Liver (tissue), 9 donors: ENCODE results near the gene ST6GALNAC5. TPM values are rescaled to one million over a fixed set of nuclear protein-coding genes. Genes with fewer than 3 reads are reported as not detected.

Experiments used
- DNase-seq: peaks from one replicate; pipeline ENCODE4 v3.0.0-alpha.2; 2017; ENCODE audit warnings: low spot score
- H3K27ac ChIP-seq, 2 donors: one replicate each; pipeline ENCODE4 v1.7.0; 2013; ENCODE audit warnings: inconsistent platforms in 2 of 2, low read length in 2 of 2, control low read depth in 1 of 2, low read depth in 1 of 2, mild to moderate bottlenecking in 1 of 2
- H3K27me3 ChIP-seq, 4 donors: one replicate each; pipeline versions ENCODE4 v1.6.1 to v1.7.0; 2013; ENCODE audit warnings: low read length in 3 of 4, inconsistent platforms in 1 of 4, mild to moderate bottlenecking in 1 of 4, moderate library complexity in 1 of 4; ENCODE audit not compliant: control insufficient read depth in 4 of 4, insufficient read depth in 4 of 4
- H3K36me3 ChIP-seq, 4 donors: one replicate each; pipeline versions ENCODE4 v1.6.1 to v1.7.0; 2013; ENCODE audit warnings: low read length in 3 of 4, mild to moderate bottlenecking in 3 of 4, low read depth in 1 of 4, moderate library complexity in 1 of 4; ENCODE audit not compliant: control insufficient read depth in 4 of 4, insufficient read depth in 3 of 4
- H3K4me1 ChIP-seq, 4 donors: one replicate each; pipeline versions ENCODE4 v1.6.1 to v1.7.0; 2013; ENCODE audit warnings: low read length in 3 of 4, mild to moderate bottlenecking in 3 of 4, moderate library complexity in 1 of 4; ENCODE audit not compliant: control insufficient read depth in 4 of 4, insufficient read depth in 4 of 4
- H3K4me3 ChIP-seq, 3 donors: one replicate each; pipeline versions ENCODE4 v1.6.1 to v1.7.0; 2013; ENCODE audit warnings: low read length in 3 of 3, control low read depth in 1 of 3, low read depth in 1 of 3, mild to moderate bottlenecking in 1 of 3
- H3K9ac ChIP-seq, 2 donors: one replicate each; pipeline ENCODE4 v1.7.0; 2013; ENCODE audit warnings: low read length in 2 of 2, mild to moderate bottlenecking in 2 of 2, moderate library complexity in 2 of 2, control low read depth in 1 of 2, low read depth in 1 of 2
- H3K9me3 ChIP-seq, 4 donors: one replicate each; pipeline versions ENCODE4 v1.6.1 to v1.7.0; 2013; ENCODE audit warnings: low read length in 3 of 4; ENCODE audit not compliant: control insufficient read depth in 4 of 4
- FOXA2 ChIP-seq: IDR thresholded peaks from 2 replicates; pipeline ENCODE4 v1.6.1; 2016; ENCODE audit warnings: antibody characterized with exemption
- GABPA ChIP-seq, 2 donors: IDR thresholded peaks in 1 of 2; conservative IDR thresholded peaks in 1 of 2; 2 replicates each; pipeline ENCODE4 v1.6.1; 2016; ENCODE audit warnings: antibody characterized with exemption in 2 of 2, mild to moderate bottlenecking in 1 of 2, moderate library complexity in 1 of 2
- HNF4A ChIP-seq, 2 donors: conservative IDR thresholded peaks; 2 replicates each; pipeline ENCODE4 v1.6.1; 2016; ENCODE audit warnings: antibody characterized with exemption in 2 of 2, mild to moderate bottlenecking in 2 of 2
- RXRA ChIP-seq, 2 donors: IDR thresholded peaks; 2 replicates each; pipeline ENCODE4 v1.6.1; 2017 to 2018; ENCODE audit warnings: antibody characterized with exemption in 2 of 2, mild to moderate bottlenecking in 1 of 2
- SP1 ChIP-seq: IDR thresholded peaks from 2 replicates; pipeline ENCODE4 v1.6.1; 2018; ENCODE audit warnings: antibody characterized with exemption, mild to moderate bottlenecking
- TAF1 ChIP-seq: conservative IDR thresholded peaks from 2 replicates; pipeline ENCODE4 v1.6.1; 2016; ENCODE audit warnings: antibody characterized with exemption, mild to moderate bottlenecking
- YY1 ChIP-seq: IDR thresholded peaks from 2 replicates; pipeline ENCODE4 v1.6.1; 2016; ENCODE audit warnings: antibody characterized with exemption, mild to moderate bottlenecking
- WGBS: extraction: QIAGEN DNeasy Blood & Tissue Kit; methylation state at CpG from one replicate; pipeline ENCODE4 v1.1.7; 2013; 5-methylcytosine and 5-hydroxymethylcytosine counted together
- polyA plus RNA-seq, 2 donors: library from polyadenylated mRNA; stranded (reverse) in 1 of 2; unstranded in 1 of 2; fragments of 200-250 nt in 1 of 2; fragments of >200 nt in 1 of 2; fragmentation: Nextera tagmentation in 1 of 2; extraction: Ambion mirVana in 1 of 2; gene quantifications; one replicate each; pipeline versions ENCODE4 v1.2.1 to v1.2.3, GENCODE V29; 2013 to 2015
- total RNA-seq, 2 donors: library from RNA; depleted of rRNA; stranded (reverse); fragments of >200 nt; gene quantifications; one replicate each; pipeline ENCODE4 v1.2.3, GENCODE V29; 2014
- TF ChIP-seq, protein P1 (sequence below): IDR thresholded peaks from 2 replicates; pipeline ENCODE4 v1.6.1; 2016; ENCODE audit warnings: antibody characterized with exemption, mild to moderate bottlenecking
- TF ChIP-seq, protein P2 (sequence below): fragments of 150-350 bp; IDR thresholded peaks from 2 replicates; pipeline ENCODE4 v1.5.1; 2017; ENCODE audit warnings: improper control_type of control experiment, low read depth, low read length; ENCODE audit not compliant: missing input control
- TF ChIP-seq, protein P3 (sequence below): IDR thresholded peaks from 2 replicates; pipeline ENCODE4 v1.6.1; 2016; ENCODE audit warnings: antibody characterized with exemption
- donor health status: healthy.
- donor health status: healthy.
- donor health status: healthy.
- donor health status: healthy.
- donor health status: healthy.

The ST6GALNAC5 gene
- total and polyA plus RNA-seq, 4 donors = 0.09 to 0.17 TPM; not detected in 2

DNA sequence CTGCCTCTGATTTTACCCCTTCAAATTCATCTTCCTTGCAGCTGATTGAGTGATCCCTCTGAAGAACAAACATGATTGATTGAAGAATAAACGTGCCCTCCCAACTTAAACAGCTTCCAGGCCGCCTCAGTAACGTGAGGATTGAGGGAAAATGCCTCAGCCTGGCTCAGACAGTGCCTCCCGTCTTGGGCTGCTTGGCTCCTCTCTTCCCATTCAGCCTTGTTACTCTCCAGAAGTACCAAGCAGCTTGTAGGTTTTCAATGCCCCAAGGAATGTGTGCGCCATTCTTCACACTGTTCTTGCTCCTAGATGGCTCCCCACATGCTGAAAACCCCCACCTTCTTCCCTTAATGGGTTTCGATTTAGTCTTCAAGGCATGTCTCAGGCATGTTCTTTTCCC lies 51.8 kb downstream of the ST6GALNAC5 start (continued):
- TF ChIP-seq, protein P1, sequence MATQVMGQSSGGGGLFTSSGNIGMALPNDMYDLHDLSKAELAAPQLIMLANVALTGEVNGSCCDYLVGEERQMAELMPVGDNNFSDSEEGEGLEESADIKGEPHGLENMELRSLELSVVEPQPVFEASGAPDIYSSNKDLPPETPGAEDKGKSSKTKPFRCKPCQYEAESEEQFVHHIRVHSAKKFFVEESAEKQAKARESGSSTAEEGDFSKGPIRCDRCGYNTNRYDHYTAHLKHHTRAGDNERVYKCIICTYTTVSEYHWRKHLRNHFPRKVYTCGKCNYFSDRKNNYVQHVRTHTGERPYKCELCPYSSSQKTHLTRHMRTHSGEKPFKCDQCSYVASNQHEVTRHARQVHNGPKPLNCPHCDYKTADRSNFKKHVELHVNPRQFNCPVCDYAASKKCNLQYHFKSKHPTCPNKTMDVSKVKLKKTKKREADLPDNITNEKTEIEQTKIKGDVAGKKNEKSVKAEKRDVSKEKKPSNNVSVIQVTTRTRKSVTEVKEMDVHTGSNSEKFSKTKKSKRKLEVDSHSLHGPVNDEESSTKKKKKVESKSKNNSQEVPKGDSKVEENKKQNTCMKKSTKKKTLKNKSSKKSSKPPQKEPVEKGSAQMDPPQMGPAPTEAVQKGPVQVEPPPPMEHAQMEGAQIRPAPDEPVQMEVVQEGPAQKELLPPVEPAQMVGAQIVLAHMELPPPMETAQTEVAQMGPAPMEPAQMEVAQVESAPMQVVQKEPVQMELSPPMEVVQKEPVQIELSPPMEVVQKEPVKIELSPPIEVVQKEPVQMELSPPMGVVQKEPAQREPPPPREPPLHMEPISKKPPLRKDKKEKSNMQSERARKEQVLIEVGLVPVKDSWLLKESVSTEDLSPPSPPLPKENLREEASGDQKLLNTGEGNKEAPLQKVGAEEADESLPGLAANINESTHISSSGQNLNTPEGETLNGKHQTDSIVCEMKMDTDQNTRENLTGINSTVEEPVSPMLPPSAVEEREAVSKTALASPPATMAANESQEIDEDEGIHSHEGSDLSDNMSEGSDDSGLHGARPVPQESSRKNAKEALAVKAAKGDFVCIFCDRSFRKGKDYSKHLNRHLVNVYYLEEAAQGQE = no peak

DNA sequence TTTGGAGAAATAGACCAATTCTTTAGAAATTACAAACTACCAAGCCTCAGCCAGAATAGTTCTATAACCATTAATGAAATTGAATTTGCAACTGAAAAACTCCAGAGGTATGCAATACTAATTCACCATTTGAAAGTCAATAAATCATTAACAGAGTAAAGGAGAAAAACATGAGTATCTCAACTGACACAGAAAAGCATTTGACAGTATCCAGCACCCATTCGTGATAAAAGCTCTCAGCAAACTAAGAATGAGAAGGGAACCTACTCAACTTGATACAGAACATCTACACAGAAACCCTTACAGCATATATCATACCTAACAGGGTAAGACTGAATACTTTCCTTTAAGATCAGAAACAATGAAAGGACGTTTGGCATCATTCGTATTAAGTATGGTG lies 54.3 kb downstream of the ST6GALNAC5 start:
- Histone ChIP-seq H3K9ac (no peak overlapping the region), H3K27me3 (peaks cover 0 to 3% (median 0%) of the 10 kb centered on the region in 4 donors), H3K4me3 (no peak overlapping the region), H3K4me1 (no peaks in the 10 kb centered on the region), H3K36me3 (no peaks in the 10 kb centered on the region), H3K27ac (no peak overlapping the region), H3K9me3 (no peaks in the 10 kb centered on the region)
- WGBS = 57% methylated on average over 3 of the region's 3 CpGs
- TF ChIP-seq YY1 (no peak), GABPA (IDR thresholded peaks at IDR 0.05 in 1 of 2, conservative IDR thresholded peaks at IDR 0.05 in 1 of 2) (no peak), FOXA2 (no peak), SP1 (no peak), HNF4A (conservative IDR thresholded peaks at IDR 0.05) (no peak), RXRA (IDR thresholded peaks at IDR 0.05) (no peak)
- TF ChIP-seq, protein P2, sequence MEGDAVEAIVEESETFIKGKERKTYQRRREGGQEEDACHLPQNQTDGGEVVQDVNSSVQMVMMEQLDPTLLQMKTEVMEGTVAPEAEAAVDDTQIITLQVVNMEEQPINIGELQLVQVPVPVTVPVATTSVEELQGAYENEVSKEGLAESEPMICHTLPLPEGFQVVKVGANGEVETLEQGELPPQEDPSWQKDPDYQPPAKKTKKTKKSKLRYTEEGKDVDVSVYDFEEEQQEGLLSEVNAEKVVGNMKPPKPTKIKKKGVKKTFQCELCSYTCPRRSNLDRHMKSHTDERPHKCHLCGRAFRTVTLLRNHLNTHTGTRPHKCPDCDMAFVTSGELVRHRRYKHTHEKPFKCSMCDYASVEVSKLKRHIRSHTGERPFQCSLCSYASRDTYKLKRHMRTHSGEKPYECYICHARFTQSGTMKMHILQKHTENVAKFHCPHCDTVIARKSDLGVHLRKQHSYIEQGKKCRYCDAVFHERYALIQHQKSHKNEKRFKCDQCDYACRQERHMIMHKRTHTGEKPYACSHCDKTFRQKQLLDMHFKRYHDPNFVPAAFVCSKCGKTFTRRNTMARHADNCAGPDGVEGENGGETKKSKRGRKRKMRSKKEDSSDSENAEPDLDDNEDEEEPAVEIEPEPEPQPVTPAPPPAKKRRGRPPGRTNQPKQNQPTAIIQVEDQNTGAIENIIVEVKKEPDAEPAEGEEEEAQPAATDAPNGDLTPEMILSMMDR = no peak
- TF ChIP-seq, protein P1 = no peak
- TF ChIP-seq, protein P3, sequence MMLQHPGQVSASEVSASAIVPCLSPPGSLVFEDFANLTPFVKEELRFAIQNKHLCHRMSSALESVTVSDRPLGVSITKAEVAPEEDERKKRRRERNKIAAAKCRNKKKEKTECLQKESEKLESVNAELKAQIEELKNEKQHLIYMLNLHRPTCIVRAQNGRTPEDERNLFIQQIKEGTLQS = no peak
- DNase-seq = no peak

DNA sequence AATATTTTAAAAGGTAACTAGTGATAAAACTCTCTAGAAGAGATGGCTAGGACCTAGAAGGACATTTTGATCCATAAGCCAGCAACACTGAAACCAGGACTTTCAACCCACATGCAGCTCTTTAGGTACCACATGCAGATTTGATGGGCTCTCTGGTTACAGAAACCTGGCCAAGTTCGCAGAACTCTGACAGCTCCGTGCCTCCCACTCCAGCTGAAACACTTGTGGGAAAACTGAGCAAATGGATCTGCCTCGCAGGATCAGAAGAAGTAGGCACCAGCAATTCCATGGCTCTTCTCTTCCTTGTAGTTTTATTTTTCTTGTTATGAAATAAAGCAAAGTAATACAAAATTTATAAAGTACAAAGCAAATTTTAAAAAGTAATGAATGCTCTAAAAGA lies 58.5 kb downstream of the ST6GALNAC5 start:
- no peak for DNase-seq
- Histone ChIP-seq H3K27me3 (no peaks in the 10 kb centered on the region), H3K4me3 (no peak overlapping the region), H3K27ac (no peak overlapping the region), H3K36me3 (no peaks in the 10 kb centered on the region), H3K9me3 (peaks cover 0 to under 1% (median 0%) of the 10 kb centered on the region in 4 donors), H3K4me1 (no peaks in the 10 kb centered on the region), H3K9ac (no peak overlapping the region)
- TF ChIP-seq TAF1 (no peak), RXRA (IDR thresholded peaks at IDR 0.05) (no peak), YY1 (no peak)
- WGBS = 80% methylated on average over 3 of the region's 3 CpGs
